GM12872 (cell line): ENCODE data around the gene CUL1.

Source experiments
- CTCF ChIP-seq: IDR thresholded peaks from 3 replicates; pipeline ENCODE4 v1.5.1; 2011; ENCODE audit warnings: low read depth, mild to moderate bottlenecking, low read length, moderate library complexity; ENCODE audit not compliant: insufficient read depth

The CUL1 gene

GRCh38 chr7:148720472-148720871 is 21.8 kb downstream of the CUL1 start:
- TF ChIP-seq CTCF = no peak

- no peak for TF ChIP-seq CTCF
Measured at GRCh38 chr7:148721390-148721789, 22.7 kb downstream of the CUL1 start.

GRCh38 chr7:148722340-148723165 is 23.9 kb downstream of the CUL1 start:
- TF ChIP-seq CTCF = no peak

- TF ChIP-seq CTCF = no peak
Measured at GRCh38 chr7:148723166-148723559, 24.5 kb downstream of the CUL1 start.

GRCh38 chr7:148723846-148724245 is 25.1 kb downstream of the CUL1 start:
- TF ChIP-seq CTCF = no peak

GRCh38 chr7:148726385-148726784 is 27.7 kb downstream of the CUL1 start:
- no peak for TF ChIP-seq CTCF

- no peak for TF ChIP-seq CTCF
Measured at GRCh38 chr7:148727501-148728278, 29.0 kb downstream of the CUL1 start.
